Germinal center (tissue), 1 donor: ENCODE measurements around the gene SOX13.

Experiments
- DNase-seq: peaks from one replicate; pipeline ENCODE4 v3.0.0; 2012; ENCODE audit warnings: mixed read lengths, low spot score

SOX13 gene

GRCh38 chr1:204152310-204153044, 79.6 kb downstream of the SOX13 start:
- DNase-seq: no peak

DNA sequence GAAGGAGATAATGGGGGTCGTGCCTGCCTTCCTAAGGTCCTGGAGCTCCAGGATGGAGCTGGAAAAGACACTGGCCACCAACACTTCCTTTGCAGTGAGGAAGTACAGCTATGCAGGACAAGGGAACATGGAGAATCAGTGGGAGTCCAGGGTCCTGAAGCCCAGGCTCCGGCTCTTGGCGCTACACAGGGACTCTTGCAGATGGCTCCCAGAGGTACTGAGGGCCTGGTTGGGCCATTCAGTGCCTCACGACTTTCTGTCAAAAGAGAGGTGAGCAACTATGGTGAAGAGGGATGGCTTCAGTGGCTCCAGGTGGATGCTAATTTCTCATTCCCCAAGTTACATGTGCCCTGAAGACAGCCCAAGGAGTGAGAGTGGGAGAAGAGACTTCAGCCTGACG, 80.8 kb downstream of the SOX13 start:
- no peak for DNase-seq

- no peak for DNase-seq
These were observed 81.8 kb downstream of the SOX13 start for GRCh38 chr1:204154568-204155255.

- no peak for DNase-seq
These were observed 83.0 kb downstream of the SOX13 start for GRCh38 chr1:204155881-204156280.

DNA sequence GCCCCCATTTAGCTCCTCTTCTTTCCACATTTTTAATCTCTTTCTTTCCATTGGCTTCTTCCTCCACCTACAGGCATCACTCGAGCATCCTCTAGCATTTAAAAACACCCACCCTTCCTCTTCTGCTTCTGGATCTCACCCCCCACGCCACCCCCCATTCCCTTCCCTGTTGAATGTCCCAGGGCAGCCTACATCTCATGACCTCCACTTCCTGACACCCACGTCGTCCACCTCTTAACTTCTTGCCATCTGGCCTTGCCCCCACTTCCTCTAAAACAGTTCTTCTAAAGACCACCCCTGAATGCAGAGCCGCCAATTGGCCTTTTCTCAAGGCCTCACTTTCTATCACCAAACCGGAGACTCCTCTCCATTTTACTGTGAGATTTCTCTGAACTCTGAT, 85.0 kb downstream of the SOX13 start:
- no peak for DNase-seq

GRCh38 chr1:204161609-204162493, 88.9 kb downstream of the SOX13 start:
- no peak for DNase-seq

DNA sequence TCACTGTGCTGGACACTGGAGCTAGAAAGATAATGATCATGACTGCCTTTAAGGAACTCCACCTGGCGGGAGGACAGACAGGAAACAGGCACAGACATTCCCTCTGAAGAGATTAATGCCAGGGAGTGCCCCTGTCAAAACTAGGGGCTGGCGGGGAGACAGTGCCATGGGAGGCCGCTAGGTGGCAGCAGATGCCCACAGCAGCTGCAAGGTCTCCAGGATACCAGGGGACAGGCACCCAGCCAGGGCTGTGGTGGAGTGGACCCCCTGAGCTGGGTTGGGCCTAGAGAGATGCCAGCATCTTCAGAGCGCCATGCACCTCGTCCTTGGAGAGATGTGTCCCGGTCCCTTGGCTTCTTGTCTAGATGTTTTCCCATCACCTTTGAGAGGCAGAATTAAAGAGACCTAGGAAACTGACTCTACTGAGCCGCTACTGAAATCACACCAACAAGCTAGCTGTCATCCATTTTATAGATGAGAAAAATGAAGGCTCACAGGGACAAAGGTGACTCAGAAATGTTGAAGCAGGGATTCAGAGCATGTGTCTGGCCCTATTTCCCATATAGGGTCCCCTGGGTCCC, 89.7 kb downstream of the SOX13 start:
- peak; percentile 77 for DNase-seq

GRCh38 chr1:204166219-204166618, 93.3 kb downstream of the SOX13 start, which contains the start of gene REN:
Gene REN, minus strand, starts transcription at chr1:204166337. Its CDS starts 44 bp downstream, at chr1:204166293.
- DNase-seq: no peak

DNA sequence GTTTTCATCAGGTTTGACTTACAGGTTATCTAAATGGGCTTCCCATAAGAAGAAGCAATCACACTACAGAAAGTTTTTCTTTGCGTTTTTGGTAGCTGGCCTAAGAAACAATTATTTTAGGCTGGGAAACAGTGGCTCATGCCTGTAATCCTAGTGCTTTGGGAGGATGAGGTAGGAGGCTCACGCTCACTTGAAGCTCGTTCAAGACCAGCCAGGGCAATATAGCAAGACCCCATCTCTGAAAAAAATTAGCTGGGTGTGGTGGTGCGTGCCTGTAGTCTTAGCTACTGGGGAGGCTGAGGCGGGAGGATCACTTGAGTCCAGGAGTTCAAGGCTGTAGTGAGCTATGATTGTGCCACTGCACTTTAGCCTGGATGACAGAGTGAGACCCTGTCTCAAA, 94.8 kb downstream of the SOX13 start:
- DNase-seq: no peak

- no peak for DNase-seq
These were observed 96.9 kb downstream of the SOX13 start for GRCh38 chr1:204169858-204170257.

- no peak for DNase-seq
These were observed 97.7 kb downstream of the SOX13 start for GRCh38 chr1:204170494-204171155.

DNA sequence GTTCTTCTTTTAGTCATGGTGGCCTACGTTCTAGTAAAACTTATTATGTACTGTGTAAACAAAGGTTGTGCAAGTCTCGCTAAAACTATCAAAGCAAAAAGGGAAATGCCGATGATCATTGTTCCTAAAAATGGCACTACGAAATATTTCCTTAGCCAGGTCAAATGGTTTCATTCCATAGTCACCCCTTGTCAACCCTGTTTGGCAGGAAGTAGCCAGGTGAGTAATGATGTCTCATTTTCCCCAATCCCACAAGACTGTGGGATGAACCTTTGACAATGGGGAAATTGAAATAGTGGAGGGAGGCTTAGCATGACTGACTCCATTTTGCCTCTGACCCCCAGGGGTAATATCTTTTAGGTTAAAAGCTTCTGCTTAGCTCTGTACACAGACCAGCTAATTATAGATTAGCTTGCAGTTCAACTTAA, 98.8 kb downstream of the SOX13 start:
- no peak for DNase-seq

- no peak for DNase-seq
These were observed 99.6 kb downstream of the SOX13 start for GRCh38 chr1:204172404-204173029.

DNA sequence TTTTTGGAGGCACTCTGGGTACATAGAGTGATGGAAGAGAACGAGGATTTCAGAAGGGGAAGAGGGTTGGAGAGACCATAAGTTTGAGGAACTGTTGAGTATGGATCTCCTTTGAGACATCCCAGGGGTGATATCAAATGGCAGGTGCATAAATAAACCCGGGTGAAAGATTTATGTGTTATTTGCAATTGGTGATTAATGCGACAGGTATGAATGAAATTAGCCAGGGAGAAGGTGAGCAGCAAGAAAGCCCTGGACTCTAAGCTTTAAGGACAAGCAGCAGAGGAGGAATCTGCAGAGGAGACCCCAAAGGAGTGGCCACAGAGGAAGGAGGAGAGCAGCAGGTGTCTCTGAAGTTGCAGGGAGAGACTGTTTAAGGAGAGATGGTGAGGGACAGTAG, 102.0 kb downstream of the SOX13 start:
- DNase-seq: no peak

DNA sequence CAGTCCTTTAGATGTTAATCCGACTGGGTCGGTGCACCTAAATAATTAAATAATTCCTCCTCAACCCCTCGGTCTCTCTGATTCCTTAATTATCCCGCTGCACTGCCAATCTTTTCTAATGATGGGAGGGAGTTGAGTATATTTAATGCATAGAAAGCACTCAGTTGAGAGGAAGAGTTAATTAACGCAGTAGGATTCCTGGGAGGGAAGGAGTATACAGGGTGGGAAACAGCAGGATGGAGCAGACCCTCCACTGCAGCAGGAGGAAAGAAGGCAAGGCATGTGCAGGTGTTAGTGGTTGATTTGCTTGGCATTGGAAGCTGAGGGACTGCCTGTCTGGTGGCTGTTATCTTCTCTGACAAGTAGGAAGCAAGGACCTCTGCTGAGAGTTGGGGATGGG, 103.1 kb downstream of the SOX13 start:
- DNase-seq: no peak

DNA sequence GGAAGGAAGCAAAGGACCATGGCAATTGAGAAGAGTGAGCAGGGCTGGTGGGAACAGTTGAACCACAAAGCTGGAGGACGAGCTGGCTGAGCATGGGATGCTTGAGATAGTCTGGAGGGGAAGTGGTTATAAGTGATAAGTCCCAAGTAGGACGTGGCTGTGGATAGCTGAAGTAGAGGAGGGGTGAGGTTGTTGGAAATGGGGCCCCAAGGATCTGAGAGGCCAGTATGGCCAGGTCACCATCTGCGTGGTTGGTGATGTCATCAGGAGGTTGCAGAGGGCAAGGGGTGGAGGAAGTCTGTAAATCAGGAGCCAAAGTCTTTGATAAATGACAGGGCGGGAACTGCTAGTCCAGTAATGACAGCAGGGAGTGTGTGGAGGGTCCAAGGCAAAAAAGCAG, 104.2 kb downstream of the SOX13 start:
- no peak for DNase-seq
